HG03066 (cell line): ENCODE data around the gene UAP1L1.
"Not testable (repeated sequence)": the region's sequence is repeated elsewhere in the genome, so short reads cannot be mapped to it uniquely, and the experiment has no call there.

Experiments
- ATAC-seq: cut with Tn5 transposase; IDR thresholded peaks from one replicate; pipeline ENCODE4 v1.9.1; 2021; ENCODE audit warnings: low read depth; ENCODE audit not compliant: unreplicated experiment

UAP1L1 gene

DNA sequence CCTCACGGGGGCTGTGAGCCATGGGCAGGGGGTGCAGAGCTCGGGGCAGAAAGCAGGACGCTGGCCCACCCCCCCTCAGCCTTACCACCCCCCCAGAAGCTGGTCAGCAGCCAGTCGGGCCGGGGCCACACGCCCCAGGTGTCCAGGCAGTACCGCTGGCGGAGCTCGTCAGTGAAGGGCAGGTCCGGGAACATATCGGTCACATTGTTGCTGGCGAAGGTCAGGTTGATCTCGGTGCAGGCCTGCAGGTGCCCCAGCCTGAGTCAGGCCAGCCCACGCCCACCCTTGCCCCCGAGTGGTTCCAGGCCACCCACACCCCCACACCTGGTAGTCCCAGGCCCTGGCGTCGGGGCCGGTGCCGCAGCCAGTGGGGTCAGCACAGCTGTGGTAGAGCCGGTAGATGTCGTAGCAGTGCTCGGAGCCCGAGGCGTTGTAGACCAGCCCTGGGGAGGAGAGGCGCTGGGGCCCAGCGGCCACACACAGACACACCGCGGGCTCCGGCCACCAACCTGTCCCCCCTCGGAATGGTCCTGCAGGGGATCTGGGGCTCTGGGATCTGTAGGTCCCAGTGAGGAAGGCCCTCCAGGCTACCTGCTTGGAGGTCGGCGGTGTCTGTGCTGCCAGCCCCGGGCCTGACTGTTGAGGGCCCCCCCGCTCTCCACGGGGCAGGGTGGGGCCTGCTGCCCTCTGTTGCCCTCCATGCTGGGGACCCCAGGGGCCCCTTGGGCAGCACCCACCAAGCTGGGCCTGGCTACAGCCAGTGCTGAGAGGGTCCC, 34.7 kb downstream of the UAP1L1 start:
- ATAC-seq: no peak

DNA sequence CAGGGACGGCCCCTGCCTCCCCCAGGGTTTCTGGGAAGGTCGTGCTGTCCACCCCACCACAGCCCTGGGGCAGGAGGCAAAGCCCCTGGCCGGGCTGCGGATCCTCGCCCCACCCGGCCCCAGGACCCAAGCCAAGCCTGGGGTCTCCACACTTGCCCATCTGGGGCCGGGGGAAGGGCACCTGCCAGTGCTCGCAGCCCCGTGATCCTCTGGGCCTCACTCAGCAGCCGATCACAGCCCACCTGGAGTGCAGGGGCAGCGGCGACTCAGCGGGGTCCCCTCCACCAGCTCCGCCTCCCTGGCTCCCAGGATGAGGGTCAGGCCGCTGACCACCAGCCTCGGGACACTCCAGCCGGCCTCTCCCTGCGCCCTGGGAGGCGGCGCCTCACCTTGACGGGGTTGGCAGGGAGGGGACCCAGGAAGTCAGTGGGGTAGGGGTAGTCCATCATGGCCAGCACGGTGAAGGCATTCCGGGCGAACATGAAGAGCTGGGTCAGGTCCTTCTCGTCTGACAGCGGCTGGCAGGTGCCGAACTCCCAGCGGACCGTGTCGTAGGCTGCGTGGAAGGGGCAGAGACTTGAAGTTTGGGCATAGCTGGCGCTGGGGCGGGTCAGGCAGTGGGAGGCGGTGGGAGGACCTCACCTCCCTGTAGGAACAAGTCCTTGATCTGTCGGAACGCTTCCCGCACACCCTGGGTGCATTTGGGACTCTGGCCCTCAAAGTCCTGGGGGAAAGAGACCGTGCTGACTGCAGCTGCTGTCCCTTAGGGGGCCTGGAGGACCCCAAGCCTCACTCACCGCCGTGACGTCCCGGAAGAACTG, 35.5 kb downstream of the UAP1L1 start:
- ATAC-seq: no peak

DNA sequence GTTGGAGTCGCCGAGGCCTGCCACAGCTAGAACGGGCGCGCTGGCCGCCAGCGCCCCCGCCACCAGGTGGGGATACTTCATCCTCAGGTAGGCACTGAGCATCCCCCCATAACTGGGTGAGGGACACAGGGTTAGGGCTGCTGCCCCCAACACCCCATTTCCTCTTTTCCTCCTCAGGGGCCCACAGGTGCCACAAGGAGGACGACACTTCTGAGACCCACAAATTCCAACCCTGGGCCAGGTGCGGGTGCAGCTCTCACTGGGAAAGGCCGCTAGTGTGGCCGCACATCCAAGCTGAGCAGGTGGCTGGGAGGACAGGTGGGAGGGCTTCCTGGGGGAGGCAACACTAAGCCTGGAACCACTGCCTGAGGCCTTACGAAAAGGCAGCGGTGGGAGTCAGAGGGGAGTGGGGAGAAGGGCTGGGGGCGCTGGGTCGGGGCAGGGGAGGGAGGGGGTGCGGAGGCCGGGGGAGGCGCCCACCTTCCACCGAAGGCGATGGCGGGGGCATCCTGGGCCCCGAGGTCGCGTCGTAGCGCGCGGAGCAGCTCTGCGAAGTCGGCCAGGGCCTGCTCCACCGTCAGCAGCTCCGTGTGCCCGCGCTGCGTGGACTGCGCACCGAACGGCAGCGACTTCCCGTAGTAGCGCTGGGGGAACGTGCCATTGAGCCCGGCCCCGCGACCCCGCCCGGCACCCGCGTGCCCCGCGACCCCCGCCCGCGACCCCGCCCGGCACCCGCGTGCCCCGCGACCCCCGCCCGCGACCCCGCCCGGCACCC, 36.3 kb downstream of the UAP1L1 start:
- no peak for ATAC-seq

DNA sequence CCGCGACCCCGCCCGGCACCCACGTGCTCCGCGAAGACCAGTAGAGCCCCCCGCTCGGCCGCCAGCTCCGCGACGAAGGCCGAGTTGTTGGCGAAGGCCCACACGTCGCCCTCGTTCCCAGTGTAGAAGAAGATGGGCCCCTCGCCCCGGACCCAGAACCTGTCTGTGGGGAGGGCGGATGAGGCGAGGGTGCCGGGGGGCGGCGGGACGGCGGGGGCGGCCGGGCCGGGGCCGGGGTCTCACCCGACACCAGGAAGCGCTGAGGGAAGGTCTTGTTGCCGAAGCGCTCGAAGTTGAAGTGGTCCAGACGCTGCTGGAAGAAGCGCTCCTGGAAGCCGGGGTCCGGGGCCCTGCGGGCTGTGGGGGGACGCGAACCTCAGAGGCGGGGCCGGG, 36.9 kb downstream of the UAP1L1 start:
- ATAC-seq: no peak

DNA sequence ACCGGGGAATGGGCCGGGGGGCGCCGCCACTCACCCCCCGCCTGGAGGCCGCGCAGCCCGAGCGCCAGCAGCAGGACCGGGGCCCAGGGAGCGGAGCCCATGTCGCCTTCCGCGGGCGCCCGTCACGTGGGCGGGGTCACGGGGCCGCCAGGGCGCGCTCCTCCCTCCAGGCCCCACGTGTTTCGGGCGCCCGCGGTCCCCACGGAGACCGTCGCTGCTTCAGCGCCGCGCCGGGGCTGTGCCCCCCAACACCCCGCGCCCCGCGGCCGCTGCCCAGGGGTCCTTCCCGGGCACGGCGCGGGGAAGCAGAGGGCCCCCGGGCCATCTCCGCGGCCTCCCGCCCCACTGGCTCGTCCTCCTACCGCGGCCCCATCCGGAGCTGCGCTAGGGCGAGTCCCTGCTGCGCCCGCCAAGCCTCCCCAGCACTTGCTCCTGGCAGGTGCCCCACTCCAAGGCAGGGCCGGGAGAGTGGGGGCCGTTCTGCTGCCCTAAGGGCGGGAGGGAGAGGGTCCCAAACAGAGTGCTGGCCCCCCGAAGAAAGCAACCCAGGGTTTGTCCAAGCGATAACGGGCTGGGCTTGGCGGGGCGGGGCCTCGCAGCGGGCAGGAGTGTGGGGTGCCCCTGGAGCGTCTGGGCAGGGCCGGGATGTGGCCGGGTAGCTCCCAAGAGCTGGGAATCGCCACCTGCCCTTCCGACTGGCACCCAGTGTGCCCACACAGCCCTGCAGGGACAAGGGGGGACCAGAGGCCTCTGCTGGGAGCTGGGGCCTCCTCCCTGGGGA, 37.5 kb downstream of the UAP1L1 start, which contains the start of gene DPP7:
Gene DPP7 (minus strand): TSS at position 121 of the 781 bp plus-strand sequence. CDS start 20 bp downstream, at position 101.
- no peak for ATAC-seq

DNA sequence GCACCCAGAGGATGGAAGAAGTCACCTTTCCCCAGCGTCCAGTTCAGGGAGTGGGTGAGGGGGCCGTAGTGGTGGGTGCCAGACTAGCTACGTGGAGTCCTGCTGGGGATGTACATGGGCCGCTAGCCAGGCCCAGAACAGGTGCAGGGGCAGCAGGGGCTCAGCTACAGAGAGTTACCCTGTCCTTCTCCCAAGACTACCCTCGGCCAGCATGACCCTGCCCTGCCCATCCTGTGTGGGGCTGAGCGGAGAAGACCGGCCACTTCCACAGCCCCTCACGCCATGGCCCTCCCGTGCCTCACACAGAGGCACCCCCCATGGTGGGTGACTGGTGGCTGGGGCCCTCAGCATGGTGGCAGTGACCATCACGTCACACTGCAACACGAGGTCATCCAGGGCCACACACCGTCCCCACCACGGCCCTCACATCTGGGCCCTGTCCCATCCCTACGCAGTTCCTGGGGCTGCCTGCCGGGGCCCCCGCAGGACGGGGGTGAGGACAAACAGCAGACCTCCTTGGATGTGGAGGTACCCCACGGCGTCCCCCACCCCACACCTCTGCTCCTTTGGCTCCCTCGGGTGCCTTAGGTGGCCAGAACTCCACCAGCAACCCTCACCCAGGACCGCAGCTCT, 38.2 kb downstream of the UAP1L1 start:
- ATAC-seq: no peak

DNA sequence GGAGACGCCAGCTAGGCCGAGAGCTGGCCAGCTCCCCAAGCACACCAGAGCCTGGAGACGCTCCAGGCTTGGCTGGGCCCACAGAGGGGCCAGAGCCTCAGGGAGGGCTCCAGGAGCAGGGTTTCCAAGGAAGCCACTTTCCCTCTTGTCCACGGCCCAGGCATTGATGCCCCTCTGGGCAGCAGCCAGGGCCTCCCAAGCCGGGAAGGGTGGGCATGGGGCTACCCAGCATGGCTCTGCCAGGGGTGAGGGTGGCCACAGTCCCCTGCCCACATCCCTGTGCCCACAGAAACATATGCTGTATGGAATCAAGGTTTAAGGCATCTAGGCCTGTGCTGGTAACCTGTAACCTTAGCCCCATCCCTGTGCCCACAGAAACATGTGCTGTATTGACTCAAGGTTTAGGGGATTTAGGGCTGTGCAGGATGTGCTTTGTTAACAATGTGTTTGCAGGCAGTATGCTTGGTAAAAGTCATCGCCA, 38.8 kb downstream of the UAP1L1 start:
- no peak for ATAC-seq

DNA sequence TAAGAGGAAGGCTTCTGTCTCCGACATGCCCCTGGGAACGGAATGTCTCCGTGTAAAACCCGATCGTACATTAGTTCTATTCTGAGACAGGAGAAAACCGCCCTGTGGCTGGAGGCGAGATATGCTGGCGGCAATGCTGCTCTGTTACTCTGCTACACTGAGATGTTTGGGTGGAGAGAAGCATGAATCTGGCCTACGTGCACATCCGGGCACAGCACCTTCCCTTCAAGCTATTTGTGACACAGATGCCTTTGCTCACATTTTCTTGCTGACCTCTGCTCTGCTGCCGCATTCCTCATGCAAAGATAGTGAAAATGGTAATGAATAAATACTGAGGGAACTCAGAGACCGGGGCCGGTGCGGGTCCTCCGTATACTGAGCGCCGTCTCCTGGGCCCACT, 39.4 kb downstream of the UAP1L1 start:
- no peak for ATAC-seq

DNA sequence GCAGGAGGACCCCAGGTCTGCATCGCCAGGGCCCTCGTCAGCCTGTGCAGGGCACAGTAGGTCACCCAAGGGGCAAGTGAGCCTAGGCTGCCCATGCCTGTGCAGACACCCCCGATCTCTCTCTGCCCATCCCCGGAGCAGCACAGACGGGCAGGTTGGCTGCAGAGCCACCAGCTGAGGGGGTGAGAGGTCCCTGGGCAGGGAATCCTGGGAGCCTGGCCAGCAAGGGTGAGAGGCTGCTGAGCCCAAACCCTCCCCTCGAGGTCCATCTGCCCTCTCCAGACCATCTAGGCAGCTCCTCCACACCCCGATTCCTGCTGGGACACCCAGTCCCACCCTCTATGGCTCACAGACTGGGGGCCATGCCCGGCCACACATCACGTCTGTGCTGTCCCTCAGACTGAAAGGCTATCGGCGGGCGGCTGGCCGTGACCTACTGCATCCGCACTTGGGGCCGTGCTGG, 40.0 kb downstream of the UAP1L1 start:
- ATAC-seq: no peak

DNA sequence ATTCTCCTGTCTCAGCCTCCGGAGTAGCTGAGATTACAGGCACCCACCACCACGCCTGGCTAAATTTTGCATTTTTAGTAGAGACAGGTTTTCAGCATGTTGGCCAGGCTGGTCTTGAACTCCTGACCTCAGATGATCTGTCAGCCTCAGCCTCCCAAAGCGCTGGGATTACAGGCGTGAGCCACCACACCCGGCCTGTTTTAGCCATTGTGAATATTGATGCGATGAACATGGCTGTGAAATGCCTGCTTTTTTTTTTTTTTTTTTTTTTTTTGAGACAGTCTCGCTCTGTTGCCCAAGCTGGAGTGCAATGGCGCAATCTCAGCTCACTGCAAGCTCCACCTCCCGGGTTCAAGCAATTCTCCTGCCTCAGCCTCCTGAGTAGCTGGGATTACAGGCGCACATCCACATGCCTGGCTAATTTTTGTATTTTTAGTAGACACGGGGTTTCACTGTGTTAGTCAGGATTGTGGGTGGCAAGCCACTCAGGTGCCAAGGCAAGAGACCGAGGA, 40.8 kb downstream of the UAP1L1 start:
- not testable (repeated sequence) for ATAC-seq

DNA sequence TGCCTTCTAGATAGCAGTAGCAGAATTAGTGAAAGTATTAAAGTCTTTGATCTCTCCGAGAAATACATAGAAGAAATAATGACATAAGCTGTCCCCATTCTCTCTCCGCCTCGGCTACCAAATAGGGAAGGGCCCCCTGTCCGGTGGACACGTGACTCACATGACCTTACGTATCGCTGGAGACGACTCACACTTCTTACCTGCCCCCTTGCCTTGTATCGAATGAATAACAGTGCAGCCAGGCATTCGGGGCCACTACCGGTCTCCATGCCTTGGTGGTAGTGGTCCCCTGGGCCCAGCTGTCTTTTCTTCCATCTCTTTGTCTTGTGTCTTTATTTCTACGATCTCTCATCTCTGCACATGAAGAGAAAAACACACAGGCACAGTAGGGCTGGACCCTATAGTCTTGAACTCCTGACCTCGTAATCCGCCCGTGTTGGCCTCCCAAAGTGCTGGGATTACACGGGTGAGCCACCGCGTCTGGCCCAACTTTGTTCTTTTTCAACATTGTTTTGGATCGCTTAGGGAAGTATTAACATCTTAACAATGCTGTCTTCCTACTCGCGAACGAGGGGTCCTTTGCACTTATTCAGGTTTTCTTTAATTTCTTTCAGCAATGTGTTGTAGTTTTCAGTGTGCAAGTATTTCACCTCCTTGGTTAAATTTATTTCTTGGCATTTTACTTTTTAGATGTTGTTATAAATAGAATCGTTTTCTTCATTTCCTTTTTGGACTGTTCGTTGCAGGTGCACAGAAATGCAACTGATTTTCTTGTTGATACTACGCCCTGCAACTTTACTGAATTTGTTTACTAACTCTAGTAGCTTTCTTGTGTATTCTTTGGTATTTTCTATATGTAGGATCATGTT, 44.8 kb downstream of the UAP1L1 start:
- not testable (repeated sequence) for ATAC-seq

DNA sequence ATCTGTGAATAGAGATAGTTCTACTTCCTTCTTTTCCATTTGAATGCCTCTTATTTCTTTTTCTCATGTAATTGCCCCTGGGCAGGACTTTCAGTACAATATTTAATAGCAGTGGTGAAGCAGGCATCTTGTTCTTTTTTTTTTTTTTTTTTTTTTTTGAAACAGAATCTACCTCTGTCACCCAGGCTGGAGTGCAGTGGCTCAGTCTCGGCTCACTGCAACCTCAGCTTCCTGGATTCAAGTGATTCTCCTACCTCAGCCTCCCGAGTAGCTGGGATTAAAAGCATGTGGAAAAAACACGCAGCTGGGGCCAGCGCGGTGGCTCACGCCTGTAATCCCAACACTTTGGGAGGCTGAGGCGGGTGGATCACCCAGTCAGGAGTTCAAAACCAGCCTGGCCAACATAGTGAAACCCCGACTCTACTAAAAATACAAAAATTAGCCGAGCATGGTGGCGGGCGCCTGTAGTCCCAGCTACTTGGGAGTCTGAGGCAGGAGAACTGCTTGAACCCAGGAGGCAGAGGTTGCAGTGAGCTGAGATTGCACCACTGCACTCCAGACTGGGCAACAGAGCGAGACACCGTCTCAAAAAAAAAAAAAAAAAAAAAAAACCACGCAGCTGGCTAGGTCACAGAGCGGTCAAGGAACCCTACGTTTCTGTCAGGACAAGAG, 45.6 kb downstream of the UAP1L1 start:
- not testable (repeated sequence) for ATAC-seq

DNA sequence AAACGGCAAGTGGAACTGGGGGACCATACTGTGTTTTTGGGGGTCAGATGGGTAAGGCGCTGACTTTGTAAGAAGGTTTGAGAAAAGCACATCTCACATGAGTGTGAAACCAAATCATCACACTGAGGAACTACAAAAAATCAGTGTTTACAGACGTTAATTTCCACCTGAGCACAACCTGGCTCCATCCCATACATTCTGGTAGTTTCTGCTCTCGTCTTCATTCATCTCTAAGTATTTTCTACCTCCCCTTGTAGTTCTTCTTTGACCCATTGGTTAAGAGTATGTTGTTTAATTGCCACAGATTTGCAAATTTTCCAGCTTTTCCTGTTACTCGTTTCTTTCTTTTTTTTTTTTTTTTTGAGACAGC, 46.1 kb downstream of the UAP1L1 start:
- ATAC-seq: no peak

DNA sequence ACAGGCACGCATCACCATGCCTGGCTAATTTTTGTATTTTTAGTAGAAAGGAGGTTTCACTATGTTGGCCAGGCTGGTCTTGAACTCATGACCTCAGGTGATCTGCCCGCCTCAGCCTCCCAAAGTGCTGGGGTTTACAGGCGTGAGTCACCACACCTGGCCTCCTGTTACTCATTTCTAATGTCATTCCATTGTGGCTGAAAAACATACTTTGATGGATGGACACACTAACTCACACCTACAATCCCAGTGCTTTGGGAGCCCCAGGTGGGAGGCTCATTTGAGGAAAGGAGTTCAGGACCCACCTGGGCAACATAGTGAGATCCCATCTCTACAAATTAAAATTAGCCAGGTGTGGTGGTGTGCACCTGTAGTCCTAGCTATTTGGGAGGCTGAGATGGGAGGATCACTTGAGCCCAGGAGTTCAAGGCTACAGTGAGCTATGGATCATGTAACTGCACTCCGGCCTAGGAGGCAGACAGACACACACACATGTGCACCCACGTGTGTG, 46.7 kb downstream of the UAP1L1 start:
- not testable (repeated sequence) for ATAC-seq

DNA sequence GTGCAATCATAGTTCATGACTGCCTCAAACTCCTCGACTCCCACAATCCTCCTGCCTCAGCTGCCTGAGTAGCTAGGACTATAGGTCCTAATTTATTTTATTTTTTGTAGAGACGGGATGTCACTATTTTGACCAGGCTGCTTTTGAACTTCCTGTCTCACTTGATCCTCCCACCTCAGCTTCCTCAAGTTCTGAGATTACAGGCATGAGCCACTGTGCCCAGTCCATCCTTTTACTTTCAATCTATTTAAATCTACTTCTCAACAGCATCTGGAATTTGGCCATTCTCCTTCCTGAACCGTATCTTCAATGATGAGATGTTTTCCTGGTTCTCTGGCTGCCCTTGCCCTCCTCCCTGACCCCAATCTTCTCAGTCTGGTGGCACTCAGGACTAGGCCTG, 49.5 kb downstream of the UAP1L1 start:
- ATAC-seq: no peak

DNA sequence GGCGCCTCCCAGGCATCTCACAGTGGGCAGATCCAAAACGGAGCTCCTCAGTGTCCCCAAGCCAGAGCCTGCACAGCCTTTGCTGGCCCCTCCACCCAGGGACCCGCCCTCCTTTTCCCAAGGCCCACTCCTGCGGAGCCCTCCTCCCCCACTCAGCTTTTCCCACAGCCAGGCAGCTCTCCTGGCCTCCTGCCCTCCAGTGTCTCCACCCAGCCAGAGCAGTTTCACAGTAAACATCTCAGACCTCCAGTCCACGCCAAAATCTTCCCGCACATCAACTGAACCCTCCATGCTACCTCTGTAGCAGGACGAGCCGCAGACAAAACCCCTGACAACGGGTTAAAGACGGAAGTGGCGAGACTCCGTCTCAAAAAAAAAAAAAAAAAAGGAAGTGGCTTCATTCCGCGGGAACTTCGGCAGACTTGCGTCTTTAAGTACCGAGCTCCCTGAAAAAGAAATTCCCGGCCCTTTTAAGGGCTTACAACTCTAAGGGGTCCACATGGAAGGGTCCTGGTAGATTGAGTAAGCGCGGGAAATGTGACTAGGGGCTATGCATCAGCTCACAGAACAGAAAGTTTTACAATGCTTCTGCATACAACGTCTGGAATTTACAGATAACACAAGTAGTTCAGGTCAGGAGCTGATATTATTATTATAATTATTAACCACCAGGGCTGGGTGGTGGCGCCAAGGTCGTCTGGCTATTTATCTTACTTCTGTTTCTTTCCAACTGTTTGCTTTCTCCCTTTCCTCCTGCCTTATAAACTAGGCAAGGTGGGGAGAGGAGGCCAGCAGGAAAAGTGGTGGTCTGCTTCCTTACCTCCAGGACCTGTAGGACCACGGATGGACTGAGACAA, 50.2 kb downstream of the UAP1L1 start:
- ATAC-seq: no peak
